GM12878 (cell line): Measurements from ENCODE around the gene DLGAP5. TPM values are rescaled to one million over a fixed set of nuclear protein-coding genes. Genes with fewer than 3 reads are reported as not detected.

Experiments
- DPF2 ChIP-seq: fragments of 450-650 bp; IDR thresholded peaks from 2 replicates; pipeline ENCODE4 v1.6.1; 2017; ENCODE audit warnings: mild to moderate bottlenecking
- EGR1 ChIP-seq, 2 experiments: IDR thresholded peaks; 1 replicate in 1 of 2; 2 replicates in 1 of 2; pipeline ENCODE4 v1.6.1; 2011 to 2012; ENCODE audit warnings: low read depth in 2 of 2, low read length in 2 of 2, borderline replicate concordance in 1 of 2, mild to moderate bottlenecking in 1 of 2, moderate library complexity in 1 of 2
- EP300 ChIP-seq, 2 experiments: fragments of 150-350 bp in 1 of 2; IDR thresholded peaks; 2 replicates each; pipeline ENCODE4 v1.6.1; 2011 to 2012; ENCODE audit warnings: low read depth in 2 of 2, low read length in 2 of 2, borderline replicate concordance in 1 of 2, improper control_type of control experiment in 1 of 2, inconsistent platforms in 1 of 2; ENCODE audit not compliant: control insufficient read depth in 1 of 2
- ESRRA ChIP-seq: IDR thresholded peaks from 2 replicates; pipeline ENCODE4 v1.6.1; 2012; ENCODE audit warnings: mild to moderate bottlenecking, low read length, improper control_type of control experiment
- ETV6 ChIP-seq, 2 experiments: fragments of 450-650 bp in 1 of 2; IDR thresholded peaks in 1 of 2; conservative IDR thresholded peaks in 1 of 2; 2 replicates each; pipeline ENCODE4 v1.6.1; 2014; ENCODE audit warnings: antibody characterized with exemption in 1 of 2, borderline replicate concordance in 1 of 2, low read depth in 1 of 2, mild to moderate bottlenecking in 1 of 2, moderate library complexity in 1 of 2
- GATAD2B ChIP-seq: fragments of 450-650 bp; conservative IDR thresholded peaks from 2 replicates; pipeline ENCODE4 v1.6.1; 2017; ENCODE audit warnings: low read depth, mild to moderate bottlenecking, moderate library complexity
- HDAC6 ChIP-seq: fragments of 200-600 bp; sonication (generic); IDR thresholded peaks from one replicate; pipeline ENCODE4 v1.8.0; 2017; ENCODE audit warnings: antibody characterized with exemption; ENCODE audit not compliant: unreplicated experiment
- IKZF2 ChIP-seq, 2 experiments: fragments of 450-650 bp; IDR thresholded peaks; 2 replicates each; pipeline ENCODE4 v1.6.1; 2017; ENCODE audit warnings: mild to moderate bottlenecking in 2 of 2, moderate library complexity in 2 of 2
- IRF4 ChIP-seq: IDR thresholded peaks from 2 replicates; pipeline ENCODE4 v1.6.1; 2011; ENCODE audit warnings: low read depth, low read length
- MXI1 ChIP-seq: fragments of 150-350 bp; IDR thresholded peaks from 2 replicates; pipeline ENCODE4 v1.6.1; 2011; ENCODE audit warnings: low read depth, mild to moderate bottlenecking, inconsistent platforms, low read length, improper control_type of control experiment
- MYC ChIP-seq: IDR thresholded peaks from 2 replicates; pipeline ENCODE4 v1.6.1; 2011; ENCODE audit warnings: mild to moderate bottlenecking, low read length, moderate library complexity, inconsistent platforms; ENCODE audit not compliant: insufficient read depth, insufficient replicate concordance, insufficient read length, severe bottlenecking
- NR2C1 ChIP-seq: fragments of 450-650 bp; IDR thresholded peaks from 2 replicates; pipeline ENCODE4 v1.6.1; 2017; ENCODE audit warnings: antibody characterized with exemption, mild to moderate bottlenecking, moderate library complexity
- NRF1 ChIP-seq: conservative IDR thresholded peaks from 2 replicates; pipeline ENCODE4 v1.6.1; 2011; ENCODE audit warnings: mild to moderate bottlenecking, low read depth, low read length, improper control_type of control experiment
- PML ChIP-seq: IDR thresholded peaks from 2 replicates; pipeline ENCODE4 v1.6.1; 2012; ENCODE audit warnings: low read length, inconsistent platforms
- POLR2A ChIP-seq: IDR thresholded peaks from 2 replicates; pipeline ENCODE4 v1.6.1; 2011; ENCODE audit warnings: low read depth, mild to moderate bottlenecking, low read length
- RAD51 ChIP-seq: fragments of 450-650 bp; IDR thresholded peaks from 2 replicates; pipeline ENCODE4 v1.6.1; 2016; ENCODE audit warnings: moderate library complexity, mild to moderate bottlenecking, inconsistent platforms
- RBBP5 ChIP-seq: fragments of 200-600 bp; sonication (generic); conservative IDR thresholded peaks from 2 replicates; pipeline ENCODE4 v1.6.1; 2016
- SP1 ChIP-seq: IDR thresholded peaks from one replicate; pipeline ENCODE4 v1.6.1; 2011; ENCODE audit warnings: low read depth, low read length
- SRF ChIP-seq, 2 experiments: IDR thresholded peaks; 2 replicates each; pipeline ENCODE4 v1.6.1; 2011; ENCODE audit warnings: low read depth in 2 of 2, low read length in 2 of 2, mild to moderate bottlenecking in 1 of 2, moderate library complexity in 1 of 2
- STAT3 ChIP-seq: IDR thresholded peaks from 2 replicates; pipeline ENCODE4 v1.6.1; 2011; ENCODE audit warnings: low read depth, low read length, improper control_type of control experiment
- TAF1 ChIP-seq: IDR thresholded peaks from 2 replicates; pipeline ENCODE4 v1.6.1; 2011; ENCODE audit warnings: mild to moderate bottlenecking, low read depth, low read length, borderline replicate concordance
- ZBTB11 ChIP-seq: fragments of 450-650 bp; formaldehyde crosslinking; IDR thresholded peaks from 2 replicates; pipeline ENCODE4 v1.5.0; 2022; ENCODE audit warnings: mild to moderate bottlenecking, missing genetic modification characterization
- ZSCAN29 ChIP-seq: fragments of 450-650 bp; IDR thresholded peaks from 2 replicates; pipeline ENCODE4 v1.6.1; 2017; ENCODE audit warnings: mild to moderate bottlenecking, moderate library complexity
- ZZZ3 ChIP-seq: IDR thresholded peaks from 2 replicates; pipeline ENCODE4 v1.6.1; 2011; ENCODE audit warnings: low read depth; ENCODE audit not compliant: control insufficient read depth, insufficient read length
- polyA plus RNA-seq, 11 experiments: library from polyadenylated mRNA; depleted of rRNA in 4 of 11; unstranded in 6 of 11; stranded (reverse) in 5 of 11; fragments of >200 nt; fragmentation: Nextera tagmentation in 4 of 11; fragmentation: Illumina TruSeq in 1 of 11; extraction: Ambion mirVana in 4 of 11; extraction: Trizol in 1 of 11; gene quantifications; 1 replicate in 1 of 11; 2 replicates in 10 of 11; pipeline versions ENCODE4 v1.2.1 to v1.2.3, GENCODE V29; 2011 to 2016; ENCODE audit warnings: inconsistent platforms in 2 of 11, missing spikeins in 2 of 11, low read depth in 1 of 11
- total RNA-seq, 4 experiments: library from RNA; depleted of rRNA in 3 of 4; stranded (reverse); fragments of >200 nt in 3 of 4; fragmentation: Illumina TruSeq in 1 of 4; extraction: Trizol in 1 of 4; gene quantifications; 2 replicates each; pipeline versions ENCODE4 v1.2.1 to v1.2.3, GENCODE V29; 2013 to 2021
- TF ChIP-seq, protein P1 (sequence below): fragments of 450-650 bp; IDR thresholded peaks from 2 replicates; pipeline ENCODE4 v1.6.1; 2016; ENCODE audit warnings: mild to moderate bottlenecking, moderate library complexity, borderline replicate concordance

The DLGAP5 gene
- total and polyA plus RNA-seq, 10 of the 15 experiments (the other 5 are each of a cell fraction or from before 2014, with no cell fraction given): 40.9 to 106 (median 67.6) TPM

- TF ChIP-seq ZSCAN29 (no peak), MXI1 (0 out of 2 replicates have a peak, but pooled peaks have one; percentile 12), TAF1 (peak; percentile 47; the same call in 1 of the 2 replicates), EGR1 (IDR thresholded peaks at IDR 0.05; ENCODE audit: borderline replicate concordance in 1 of 2, low read depth in 2 of 2, low read length in 2 of 2) (no peak), NRF1 (no peak), RBBP5 (no peak), NR2C1 (peak; percentile 72), STAT3 (no peak), ETV6 (conservative IDR thresholded peaks at IDR 0.05 in 1 of 2, IDR thresholded peaks at IDR 0.05 in 1 of 2; ENCODE audit: borderline replicate concordance in 1 of 2, low read depth in 1 of 2) (0 out of 4 replicates have a peak, but pooled peaks of 1 of the 2 experiments have one; percentile 18), DPF2 (peak; percentile 78), POLR2A (peak; percentile 64), MYC (no peak), IRF4 (no peak), GATAD2B (peak; percentile 72; the same call in 1 of the 2 replicates), IKZF2 (IDR thresholded peaks at IDR 0.05) (peak; percentile 96 to 97), SRF (IDR thresholded peaks at IDR 0.05; ENCODE audit: low read depth in 2 of 2, low read length in 2 of 2) (no peak), ZBTB11 (no peak), ESRRA (no peak), SP1 (peak; percentile 21), EP300 (IDR thresholded peaks at IDR 0.05; ENCODE audit: borderline replicate concordance in 1 of 2, control insufficient read depth in 1 of 2, low read depth in 2 of 2, low read length in 2 of 2) (peak; percentile 11 to 81; a peak in 2 of 4 replicates), HDAC6 (no peak), ZZZ3 (no peak), PML (no peak), RAD51 (peak; percentile 31)
- TF ChIP-seq, protein P1, sequence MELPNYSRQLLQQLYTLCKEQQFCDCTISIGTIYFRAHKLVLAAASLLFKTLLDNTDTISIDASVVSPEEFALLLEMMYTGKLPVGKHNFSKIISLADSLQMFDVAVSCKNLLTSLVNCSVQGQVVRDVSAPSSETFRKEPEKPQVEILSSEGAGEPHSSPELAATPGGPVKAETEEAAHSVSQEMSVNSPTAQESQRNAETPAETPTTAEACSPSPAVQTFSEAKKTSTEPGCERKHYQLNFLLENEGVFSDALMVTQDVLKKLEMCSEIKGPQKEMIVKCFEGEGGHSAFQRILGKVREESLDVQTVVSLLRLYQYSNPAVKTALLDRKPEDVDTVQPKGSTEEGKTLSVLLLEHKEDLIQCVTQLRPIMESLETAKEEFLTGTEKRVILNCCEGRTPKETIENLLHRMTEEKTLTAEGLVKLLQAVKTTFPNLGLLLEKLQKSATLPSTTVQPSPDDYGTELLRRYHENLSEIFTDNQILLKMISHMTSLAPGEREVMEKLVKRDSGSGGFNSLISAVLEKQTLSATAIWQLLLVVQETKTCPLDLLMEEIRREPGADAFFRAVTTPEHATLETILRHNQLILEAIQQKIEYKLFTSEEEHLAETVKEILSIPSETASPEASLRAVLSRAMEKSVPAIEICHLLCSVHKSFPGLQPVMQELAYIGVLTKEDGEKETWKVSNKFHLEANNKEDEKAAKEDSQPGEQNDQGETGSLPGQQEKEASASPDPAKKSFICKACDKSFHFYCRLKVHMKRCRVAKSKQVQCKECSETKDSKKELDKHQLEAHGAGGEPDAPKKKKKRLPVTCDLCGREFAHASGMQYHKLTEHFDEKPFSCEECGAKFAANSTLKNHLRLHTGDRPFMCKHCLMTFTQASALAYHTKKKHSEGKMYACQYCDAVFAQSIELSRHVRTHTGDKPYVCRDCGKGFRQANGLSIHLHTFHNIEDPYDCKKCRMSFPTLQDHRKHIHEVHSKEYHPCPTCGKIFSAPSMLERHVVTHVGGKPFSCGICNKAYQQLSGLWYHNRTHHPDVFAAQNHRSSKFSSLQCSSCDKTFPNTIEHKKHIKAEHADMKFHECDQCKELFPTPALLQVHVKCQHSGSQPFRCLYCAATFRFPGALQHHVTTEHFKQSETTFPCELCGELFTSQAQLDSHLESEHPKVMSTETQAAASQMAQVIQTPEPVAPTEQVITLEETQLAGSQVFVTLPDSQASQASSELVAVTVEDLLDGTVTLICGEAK: 0 out of 2 replicates have a peak, but pooled peaks have one; percentile 14
Observed at GRCh38 chr14:55103005-55103640, 88.3 kb downstream of the DLGAP5 start (continued).
